Measurements from ENCODE around the gene MB.

DNA sequence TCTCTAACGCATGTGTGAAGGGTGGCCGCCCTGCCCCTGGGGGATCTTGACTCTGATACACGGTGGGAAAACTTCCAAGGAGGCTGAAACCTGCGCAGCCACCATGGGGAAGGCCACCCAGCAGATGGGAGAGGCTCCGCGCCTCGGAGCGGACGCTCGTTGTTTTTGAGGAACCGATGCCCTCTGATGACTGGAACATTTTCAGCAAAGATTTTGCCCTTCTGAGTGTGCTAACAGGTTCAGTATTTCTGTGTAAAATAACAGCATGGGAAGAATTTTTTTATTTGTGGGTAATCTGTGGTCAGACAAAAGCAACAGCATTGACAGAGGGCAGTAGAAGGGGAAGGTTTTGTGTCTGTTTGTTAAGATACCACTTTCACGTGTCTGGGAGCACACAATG lies 16.7 kb downstream of the MB start:
- TF ChIP-seq, protein P1, sequence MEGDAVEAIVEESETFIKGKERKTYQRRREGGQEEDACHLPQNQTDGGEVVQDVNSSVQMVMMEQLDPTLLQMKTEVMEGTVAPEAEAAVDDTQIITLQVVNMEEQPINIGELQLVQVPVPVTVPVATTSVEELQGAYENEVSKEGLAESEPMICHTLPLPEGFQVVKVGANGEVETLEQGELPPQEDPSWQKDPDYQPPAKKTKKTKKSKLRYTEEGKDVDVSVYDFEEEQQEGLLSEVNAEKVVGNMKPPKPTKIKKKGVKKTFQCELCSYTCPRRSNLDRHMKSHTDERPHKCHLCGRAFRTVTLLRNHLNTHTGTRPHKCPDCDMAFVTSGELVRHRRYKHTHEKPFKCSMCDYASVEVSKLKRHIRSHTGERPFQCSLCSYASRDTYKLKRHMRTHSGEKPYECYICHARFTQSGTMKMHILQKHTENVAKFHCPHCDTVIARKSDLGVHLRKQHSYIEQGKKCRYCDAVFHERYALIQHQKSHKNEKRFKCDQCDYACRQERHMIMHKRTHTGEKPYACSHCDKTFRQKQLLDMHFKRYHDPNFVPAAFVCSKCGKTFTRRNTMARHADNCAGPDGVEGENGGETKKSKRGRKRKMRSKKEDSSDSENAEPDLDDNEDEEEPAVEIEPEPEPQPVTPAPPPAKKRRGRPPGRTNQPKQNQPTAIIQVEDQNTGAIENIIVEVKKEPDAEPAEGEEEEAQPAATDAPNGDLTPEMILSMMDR (IDR thresholded peaks at IDR 0.05): no peak
- TF ChIP-seq POLR2A (IDR thresholded peaks at IDR 0.05): no peak

Measured in right lobe of liver (tissue), 4 donors.